CD4-positive, alpha-beta T cell treated with Interleukin-6 for 4 hours (primary cell): Measurements from ENCODE around the gene MAGI2.

Source experiments
- DNase-seq: peaks from one replicate; pipeline ENCODE4 v3.0.0-alpha.2; 2020; ENCODE audit warnings: mixed read lengths

MAGI2 gene

GRCh38 chr7:79361214-79361613, 92.3 kb downstream of the MAGI2 start:
- DNase-seq = no peak

- no peak for DNase-seq
These were observed 93.6 kb downstream of the MAGI2 start for GRCh38 chr7:79359827-79360226.

DNA sequence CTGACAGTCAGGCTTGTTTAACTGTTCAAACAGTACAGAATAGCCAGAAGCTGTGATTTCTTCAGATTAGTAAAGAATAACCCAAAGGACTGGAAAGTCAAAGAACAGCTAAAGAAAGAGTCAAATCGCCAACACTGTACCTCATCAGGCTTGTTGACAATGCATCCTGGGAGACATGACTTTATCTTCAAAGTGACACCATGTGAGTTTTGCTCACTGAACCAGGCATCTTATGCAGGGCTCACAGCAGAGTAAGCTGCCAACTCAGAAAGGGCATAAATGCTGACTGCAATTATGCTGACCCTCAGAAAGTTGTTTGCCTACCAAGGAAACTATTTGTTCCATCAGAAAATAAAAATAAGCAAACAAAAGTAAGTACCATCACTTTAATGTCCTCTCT, 96.4 kb downstream of the MAGI2 start:
- DNase-seq = no peak

DNA sequence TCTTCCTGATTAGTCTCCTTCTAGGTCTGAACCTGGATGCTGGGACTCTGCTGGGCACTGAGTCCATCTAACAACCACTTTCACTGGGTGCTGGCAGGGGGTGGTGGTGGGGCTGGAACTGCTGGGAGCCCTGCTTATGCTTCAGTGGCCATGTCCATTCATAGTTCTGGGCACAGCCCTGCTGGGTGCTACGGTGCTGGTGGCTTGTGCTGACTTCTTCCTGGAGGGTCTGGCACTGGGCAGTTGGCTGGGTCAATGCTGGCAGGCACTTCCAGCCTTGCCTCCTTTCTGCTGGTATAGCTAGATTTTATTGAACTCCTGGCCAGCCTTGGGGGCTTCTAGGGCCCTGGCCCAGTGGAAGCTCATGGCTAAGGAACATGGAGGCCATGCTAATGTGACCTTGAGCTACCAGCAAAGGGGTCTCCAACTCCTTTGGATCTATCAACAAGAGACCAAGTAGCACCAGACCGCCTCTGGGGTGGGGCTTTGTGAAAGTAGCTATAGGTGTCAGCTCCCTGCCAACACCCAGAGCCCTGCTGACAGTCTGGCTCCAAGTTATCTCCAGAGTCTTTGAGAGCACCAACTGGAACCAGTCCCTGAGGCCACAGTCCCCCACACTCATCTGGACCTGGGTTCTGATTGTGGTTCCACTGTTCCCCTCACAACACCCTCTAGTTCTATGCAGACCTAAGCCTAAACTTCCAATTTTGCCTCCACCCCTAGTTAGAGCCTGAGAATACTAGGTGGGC, 99.6 kb downstream of the MAGI2 start:
- no peak for DNase-seq

DNA sequence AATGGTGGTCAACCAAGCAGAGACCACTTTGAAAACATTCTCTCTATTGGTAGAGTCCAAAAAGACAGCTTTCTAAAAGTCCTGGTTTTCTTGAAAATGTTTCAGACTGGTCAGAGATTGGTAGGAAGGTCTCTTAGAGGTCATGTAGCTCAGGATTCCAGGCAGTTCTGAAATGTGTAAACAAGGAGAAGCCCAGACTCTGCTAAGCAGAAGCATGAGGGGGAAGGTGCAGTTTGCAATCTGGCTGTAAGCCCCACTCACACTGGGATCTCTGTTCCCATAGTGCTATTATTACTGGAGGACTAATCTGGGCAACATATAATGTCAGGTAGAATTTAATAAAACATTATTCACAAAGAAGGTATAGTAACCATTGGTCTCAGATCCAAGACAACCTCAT, 101.1 kb downstream of the MAGI2 start:
- DNase-seq = no peak

GRCh38 chr7:79347351-79347750, 106.1 kb downstream of the MAGI2 start:
- no peak for DNase-seq

- no peak for DNase-seq
These were observed 111.6 kb downstream of the MAGI2 start for GRCh38 chr7:79341902-79342301.

DNA sequence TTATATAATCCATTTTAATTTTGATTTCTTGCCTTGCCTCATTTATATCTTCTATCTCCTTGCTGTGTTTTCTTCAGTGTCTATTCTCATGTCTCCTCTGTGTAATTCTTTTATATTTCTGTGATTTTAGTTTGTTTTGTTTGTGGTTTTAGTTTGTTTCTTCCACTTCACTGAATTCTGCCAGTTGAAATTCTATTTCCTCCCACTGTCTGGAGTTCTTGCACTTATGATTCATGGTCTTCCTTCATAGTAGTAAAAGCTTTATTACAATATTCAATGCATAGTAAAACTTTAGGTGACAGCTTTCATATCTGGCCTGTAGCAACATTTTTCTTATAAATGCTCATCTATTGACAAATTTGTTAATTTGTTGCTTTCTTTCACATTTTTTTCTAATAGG, 113.3 kb downstream of the MAGI2 start:
- no peak for DNase-seq

- no peak for DNase-seq
These were observed 114.1 kb downstream of the MAGI2 start for GRCh38 chr7:79339208-79339925.

- DNase-seq = no peak
These were observed 115.8 kb downstream of the MAGI2 start for GRCh38 chr7:79337717-79338116.

DNA sequence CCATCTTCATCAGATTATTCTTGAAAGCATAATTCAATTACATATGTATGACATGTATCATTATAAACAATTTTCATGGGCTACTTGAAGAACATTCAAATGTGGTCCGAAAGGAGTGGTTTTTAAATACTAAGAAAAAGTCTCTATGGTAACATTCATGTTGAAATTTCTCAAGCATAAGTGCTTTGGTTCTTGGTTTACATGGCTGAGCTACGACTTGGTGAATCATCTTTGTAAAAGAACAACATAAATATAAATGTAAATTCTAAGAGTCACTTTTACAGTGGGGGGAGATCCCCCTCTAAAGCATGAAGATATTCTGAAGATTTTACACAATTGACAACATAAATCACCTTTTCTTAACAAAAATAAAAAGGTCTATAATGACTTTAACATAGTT, 118.6 kb downstream of the MAGI2 start:
- no peak for DNase-seq

- no peak for DNase-seq
These were observed 119.1 kb downstream of the MAGI2 start for GRCh38 chr7:79334334-79334733.

DNA sequence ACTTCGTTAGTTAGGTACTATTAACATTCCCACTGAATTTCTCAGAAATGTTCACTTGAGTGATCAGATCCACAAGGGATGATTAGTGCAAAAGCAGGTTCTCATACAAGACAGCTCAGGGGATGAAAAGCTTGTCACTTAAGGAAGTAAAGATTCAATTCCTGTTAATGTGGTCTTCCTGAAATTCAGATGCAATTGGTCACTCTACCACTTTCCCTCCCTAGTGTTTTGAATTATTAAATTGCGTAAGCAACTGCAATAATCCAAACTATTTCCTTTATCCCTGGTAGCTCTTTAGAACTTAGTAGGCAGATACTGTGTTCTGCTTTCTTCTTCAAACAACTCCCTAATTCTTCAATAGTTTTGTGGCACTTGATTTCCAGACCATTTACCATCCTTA, 121.4 kb downstream of the MAGI2 start:
- DNase-seq = no peak

- DNase-seq = no peak
These were observed 124.0 kb downstream of the MAGI2 start for GRCh38 chr7:79329464-79329863.

DNA sequence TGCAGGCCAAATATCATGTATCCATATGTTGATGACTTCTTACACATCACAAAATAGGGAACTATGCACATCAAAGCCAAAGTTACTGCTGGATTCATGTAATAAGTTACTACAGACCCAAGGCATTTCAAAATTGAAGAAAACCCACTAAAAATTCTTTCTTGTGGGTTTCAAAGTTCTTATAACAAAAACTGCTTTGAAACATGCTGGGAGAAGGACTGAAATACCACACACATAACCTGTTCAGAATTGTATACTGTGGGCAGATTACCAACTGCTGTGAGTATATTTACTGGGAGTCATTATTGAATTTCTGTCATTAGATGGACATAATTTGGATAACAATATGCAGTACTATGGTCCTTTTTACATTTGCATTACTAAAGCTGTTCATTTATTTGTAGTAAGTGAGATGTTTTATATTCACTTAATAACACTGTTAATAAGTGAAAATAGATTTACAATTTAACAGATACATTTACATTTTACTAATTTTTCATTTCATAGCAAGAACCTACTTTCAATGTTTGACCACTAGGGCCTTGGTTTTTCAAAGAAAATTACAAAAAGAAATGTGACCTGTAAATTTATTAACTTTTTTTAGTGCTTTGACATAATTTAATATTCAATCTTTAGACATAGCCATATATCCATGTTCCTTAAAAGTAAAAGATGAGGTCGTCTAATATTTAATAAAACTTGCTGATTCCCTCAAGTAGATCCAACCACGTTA, 132.6 kb downstream of the MAGI2 start:
- DNase-seq = no peak

DNA sequence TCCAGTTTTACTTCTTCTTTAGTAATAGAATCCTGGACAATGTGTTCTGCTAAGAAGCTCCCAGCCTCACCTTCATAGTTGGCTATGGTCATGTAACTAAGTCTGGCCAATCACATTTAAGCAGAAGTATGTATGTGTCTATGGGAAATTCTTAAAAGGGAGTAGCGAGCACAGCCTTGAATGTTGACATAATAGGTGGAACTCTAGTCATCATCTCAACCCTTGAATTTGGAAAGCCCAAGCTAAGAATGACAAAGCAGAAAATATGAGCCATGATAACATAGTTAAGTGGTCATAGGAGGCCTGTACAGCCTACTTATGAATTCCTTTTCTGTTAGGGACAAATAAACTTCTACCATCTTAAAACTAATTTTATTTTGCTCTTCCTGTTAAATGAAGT, 134.1 kb downstream of the MAGI2 start:
- no peak for DNase-seq

DNA sequence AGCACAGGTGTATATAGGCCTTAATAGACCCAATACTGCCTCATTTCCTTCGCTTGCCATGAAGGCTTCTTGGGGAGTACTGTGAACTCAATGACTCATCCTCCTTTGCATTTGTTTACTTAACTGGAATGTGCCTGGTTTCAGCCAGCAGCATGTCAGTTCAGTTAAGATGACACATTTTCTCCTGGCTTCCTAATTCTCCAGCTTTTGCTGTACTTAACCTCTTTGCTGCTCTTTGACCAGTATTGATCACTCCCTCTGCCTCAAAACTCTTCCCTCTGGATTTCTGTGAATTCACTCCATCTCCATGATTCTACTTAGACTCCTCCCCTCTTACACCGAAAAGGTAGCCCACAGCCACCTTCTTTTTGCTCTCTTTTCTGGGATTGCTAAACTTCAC, 135.7 kb downstream of the MAGI2 start:
- DNase-seq = no peak

DNA sequence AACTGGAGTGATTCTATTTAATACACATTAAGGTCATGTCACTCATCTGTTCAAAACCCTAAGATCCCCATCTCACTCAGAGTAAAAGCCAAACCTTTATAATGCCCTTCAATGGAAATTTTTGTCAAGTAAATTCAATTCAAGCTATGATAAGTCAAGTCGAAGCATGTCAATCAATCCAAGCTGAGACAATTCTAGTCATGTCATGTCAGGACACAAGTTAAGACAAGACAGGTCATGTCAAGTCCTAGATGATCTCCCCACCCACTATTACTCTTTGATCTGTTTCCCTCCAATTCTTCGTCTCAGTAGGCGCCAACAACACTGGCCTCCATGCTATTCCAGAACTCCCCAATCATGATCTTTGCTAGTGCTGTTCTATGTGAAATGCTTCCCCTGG, 141.4 kb downstream of the MAGI2 start:
- DNase-seq = no peak

- DNase-seq = no peak
These were observed 145.3 kb downstream of the MAGI2 start for GRCh38 chr7:79308192-79308591.

- no peak for DNase-seq
These were observed 146.1 kb downstream of the MAGI2 start for GRCh38 chr7:79307376-79307775.

DNA sequence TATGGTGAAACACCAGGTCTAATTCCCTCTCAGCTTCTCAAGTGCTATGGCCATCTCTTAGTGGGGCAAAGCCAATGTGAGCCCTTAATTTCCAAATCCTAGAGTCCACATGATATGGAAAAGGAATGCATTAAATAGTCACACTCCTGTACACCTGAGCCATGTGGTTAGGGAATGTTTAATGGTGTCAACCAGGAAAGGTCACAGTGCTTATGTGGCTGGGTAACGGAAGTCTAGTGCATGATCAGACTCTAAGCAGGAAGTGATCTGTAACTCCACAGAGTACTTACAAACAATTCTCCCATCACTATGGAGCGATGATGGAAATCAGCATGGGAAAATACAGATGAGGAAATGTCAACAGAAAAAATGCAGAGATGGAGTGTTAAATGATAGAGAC, 148.8 kb downstream of the MAGI2 start:
- no peak for DNase-seq

- DNase-seq = no peak
These were observed 151.2 kb downstream of the MAGI2 start for GRCh38 chr7:79302293-79302692.

DNA sequence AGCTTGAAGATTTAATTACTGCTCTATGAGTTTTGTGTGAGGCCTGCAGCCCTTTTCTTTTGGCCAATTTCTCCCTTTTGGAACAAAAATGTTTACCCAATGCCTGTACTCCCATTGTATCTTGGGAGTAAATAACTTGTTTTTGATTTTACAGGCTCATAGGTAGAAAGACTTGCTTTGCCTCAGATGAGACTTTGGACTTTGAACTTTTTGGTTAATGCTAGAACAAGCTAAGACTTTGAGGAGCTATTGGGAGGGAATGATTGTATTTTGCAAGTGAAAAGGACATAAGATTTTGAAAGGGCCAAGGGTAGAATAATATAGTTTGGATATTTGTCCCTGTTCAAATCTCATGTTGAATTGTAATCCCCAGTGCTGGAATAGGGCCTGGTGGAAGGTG, 152.0 kb downstream of the MAGI2 start:
- no peak for DNase-seq

- no peak for DNase-seq
These were observed 152.9 kb downstream of the MAGI2 start for GRCh38 chr7:79300573-79300972.
